NCI-H345 (cell line): Measurements from ENCODE around the gene TCF25.
"Not testable (repeated sequence)": the region's sequence is repeated elsewhere in the genome, so short reads cannot be mapped to it uniquely, and the experiment has no call there.

Experiments
- DNase-seq: peaks from one replicate; lab custom pipeline; 2025; lab: John Stamatoyannopoulos, UW

The TCF25 gene

GRCh38 chr16:89879123-89879522 is 5.7 kb downstream of the TCF25 start:
- DNase-seq, result not testable (repeated sequence)

DNA sequence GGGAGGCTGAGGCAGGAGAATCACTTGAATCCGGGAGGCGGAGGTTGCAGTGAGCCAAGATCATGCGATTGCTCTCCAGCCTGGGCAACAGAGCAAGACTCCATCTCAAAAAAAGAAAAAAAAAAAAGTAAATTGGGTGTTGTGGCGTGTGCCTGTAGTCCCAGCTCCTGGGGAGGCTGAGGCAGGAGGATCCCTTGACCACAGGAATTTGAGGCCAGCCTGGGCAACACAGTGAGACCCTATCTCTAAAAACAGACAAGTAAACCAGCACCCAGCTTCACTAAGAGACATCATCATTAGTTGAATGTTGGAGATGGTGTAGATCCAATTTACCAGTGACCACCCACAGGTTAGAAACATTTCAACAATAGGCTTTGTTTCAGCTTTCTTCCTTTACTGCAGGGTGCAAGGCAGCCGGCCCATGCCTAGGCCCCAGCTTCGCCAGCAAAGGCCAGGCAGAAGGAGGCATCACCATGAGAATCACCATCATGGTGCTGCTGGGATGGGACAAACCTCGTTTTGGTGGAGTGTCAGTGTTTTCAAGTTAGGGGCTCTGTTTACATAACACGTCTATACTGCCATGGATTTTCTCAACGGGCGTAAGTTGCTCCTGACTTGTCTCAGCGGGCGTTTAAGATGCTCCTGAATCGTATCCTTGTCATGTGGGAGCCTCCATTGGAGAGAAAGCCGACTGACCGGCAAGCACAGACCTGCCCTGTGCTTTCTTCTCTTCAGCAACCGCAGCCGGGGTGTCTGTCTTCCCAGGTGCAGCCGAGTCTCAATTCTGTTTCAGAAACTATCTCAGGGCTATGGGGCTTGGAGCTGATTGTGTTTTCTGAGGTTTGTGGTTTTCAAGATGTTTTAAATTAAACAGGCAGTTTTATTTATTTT is 7.3 kb downstream of the TCF25 start:
- DNase-seq, result no peak

DNA sequence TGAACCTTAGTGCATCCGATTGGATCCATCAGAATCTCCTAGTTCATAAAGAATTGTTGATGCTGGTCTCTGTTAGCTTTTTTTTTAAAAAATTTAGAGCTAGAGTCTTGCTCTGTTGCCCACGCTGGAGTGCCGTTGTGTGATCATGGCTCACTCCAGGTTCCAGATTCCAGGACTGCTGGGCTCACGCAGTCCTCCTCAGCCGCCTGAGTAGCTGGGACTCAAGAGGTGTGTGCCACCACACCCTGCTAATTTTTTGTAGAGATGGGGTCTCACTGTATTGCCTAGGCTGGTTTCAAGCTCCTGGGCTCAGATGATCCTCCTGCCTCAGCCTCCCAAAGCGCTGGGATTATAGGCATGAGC is 8.0 kb downstream of the TCF25 start:
- no peak for DNase-seq

DNA sequence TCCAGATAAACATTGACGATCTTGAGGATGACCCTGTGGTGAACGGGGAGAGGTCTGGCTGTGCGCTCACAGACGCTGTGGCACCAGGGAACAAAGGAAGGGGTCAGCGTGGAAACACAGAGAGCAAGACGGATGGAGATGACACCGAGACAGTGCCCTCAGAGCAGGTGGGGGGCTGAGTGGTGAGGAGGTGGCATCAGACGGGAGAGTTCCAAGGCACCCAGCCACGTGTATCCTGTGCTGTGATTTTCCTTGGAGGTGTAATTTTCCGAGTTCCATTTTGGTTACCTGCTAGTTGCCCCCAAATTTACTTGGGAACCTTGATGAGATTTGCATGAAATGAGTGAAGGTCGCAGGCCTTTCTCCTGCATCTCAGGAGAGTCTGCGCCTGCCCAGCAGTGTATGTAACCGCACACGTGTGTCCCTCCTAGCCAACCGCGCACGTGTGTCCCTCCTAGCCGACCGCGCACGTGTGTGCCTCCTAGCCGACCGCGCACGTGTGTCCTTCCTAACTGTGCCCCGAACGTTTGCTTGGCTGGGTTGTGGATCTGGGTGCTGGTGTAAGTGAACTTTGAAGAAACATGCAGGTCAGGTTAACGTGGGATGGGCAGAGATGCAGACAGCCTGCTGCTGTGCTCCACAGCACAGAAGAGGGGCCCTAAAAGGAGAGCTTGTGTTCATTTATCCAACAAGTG is 10.1 kb downstream of the TCF25 start:
- no peak for DNase-seq

DNA sequence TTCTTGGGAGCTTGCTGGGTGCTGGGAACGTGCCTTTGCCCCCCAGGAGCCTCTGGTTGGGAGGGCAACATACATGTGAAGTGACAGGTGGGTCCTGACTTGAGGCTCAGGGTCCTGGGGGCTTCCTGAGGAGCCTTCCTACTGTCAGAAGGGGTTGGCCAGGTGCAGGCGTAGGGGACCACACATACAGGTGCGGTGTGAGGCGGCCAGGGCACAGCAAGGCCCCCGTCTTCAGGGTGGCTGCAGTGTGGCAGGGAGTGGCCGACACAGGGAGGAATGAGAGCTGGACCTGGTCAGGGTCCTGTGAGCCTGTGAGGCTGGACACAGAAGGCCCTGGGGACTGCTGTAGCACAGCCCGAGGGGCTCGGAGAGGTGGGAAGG is 10.6 kb downstream of the TCF25 start:
- no peak for DNase-seq

- DNase-seq, result no peak
Observed at GRCh38 chr16:89887243-89887642, 13.9 kb downstream of the TCF25 start.

GRCh38 chr16:89890200-89890599 is 16.8 kb downstream of the TCF25 start:
- no peak for DNase-seq

GRCh38 chr16:89890886-89891657 is 17.7 kb downstream of the TCF25 start:
- no peak for DNase-seq

DNA sequence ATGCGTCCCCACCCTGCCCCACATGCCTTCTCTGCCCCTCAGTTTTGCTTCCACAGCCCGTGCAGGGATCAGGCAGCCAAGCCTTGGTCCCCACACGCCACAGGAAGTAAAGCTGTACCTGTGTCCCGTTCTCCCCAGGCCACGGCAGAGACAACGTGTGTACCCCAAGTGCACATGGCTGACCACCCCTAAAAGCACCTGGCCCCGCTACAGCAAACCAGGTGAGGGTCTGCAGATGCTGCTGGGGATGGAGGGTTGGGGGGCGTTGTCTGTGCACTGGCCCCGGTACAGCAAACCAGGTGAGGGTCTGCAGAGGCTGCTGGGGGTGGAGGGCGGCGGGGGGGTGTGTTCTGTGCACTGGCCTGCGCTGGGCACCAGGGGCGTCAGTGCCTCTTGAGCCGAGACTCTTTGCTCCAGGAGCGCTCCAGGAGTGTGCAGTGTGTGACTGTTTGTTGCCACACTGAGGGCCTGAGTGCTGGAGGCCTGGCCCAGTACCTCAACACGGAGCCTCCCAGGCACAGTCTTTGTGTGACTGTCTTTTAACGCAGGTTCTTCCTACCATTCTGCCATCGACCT is 18.8 kb downstream of the TCF25 start:
- DNase-seq, result no peak

- DNase-seq, result no peak
Observed at GRCh38 chr16:89892635-89893034, 19.2 kb downstream of the TCF25 start.

DNA sequence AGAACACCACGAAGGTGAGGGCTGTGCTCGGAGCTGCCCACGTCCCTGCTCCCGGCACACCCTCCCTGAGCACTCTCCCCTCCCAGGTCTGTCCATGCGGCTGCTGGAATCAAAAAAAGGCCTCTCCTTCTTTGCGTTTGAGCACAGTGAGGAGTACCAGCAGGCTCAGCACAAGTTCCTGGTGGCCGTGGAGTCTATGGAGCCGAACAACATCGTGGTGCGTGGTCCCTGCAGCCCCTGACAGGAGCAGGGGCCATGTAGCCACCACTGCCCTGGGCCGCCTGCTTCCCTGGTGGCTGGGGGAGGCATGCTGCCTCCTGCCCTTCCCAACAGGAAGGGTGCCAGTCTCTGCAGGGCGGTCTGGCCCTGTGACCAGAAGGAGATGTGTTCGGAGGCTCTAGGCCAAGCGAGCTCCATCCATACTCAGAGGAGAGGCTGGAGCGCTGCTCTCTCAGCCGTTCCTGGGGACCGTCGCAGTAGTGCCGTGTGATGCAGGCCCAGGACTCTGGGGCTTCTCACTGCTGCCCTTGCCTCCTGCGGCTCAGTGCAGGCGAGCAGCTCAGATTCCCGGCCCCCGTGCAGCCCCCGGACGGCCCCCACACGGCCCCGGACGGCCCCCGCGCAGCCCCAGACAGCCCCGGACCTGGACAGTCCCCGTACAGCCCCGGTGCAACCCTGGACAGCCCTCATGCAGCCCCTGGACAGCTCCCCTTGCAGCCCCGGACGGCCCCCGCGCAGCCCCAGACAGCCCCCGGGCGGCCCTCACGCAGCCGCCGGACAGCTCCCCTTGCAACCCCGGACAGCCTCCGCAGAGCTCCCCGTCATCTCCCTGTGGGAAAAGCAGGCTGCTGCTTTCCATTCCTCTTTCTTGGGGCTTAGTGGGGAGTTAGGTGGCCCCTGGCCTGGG is 20.5 kb downstream of the TCF25 start:
- no peak for DNase-seq

GRCh38 chr16:89895482-89896250 is 22.3 kb downstream of the TCF25 start:
- no peak for DNase-seq

- no peak for DNase-seq
Observed at GRCh38 chr16:89897204-89897603, 23.8 kb downstream of the TCF25 start.

DNA sequence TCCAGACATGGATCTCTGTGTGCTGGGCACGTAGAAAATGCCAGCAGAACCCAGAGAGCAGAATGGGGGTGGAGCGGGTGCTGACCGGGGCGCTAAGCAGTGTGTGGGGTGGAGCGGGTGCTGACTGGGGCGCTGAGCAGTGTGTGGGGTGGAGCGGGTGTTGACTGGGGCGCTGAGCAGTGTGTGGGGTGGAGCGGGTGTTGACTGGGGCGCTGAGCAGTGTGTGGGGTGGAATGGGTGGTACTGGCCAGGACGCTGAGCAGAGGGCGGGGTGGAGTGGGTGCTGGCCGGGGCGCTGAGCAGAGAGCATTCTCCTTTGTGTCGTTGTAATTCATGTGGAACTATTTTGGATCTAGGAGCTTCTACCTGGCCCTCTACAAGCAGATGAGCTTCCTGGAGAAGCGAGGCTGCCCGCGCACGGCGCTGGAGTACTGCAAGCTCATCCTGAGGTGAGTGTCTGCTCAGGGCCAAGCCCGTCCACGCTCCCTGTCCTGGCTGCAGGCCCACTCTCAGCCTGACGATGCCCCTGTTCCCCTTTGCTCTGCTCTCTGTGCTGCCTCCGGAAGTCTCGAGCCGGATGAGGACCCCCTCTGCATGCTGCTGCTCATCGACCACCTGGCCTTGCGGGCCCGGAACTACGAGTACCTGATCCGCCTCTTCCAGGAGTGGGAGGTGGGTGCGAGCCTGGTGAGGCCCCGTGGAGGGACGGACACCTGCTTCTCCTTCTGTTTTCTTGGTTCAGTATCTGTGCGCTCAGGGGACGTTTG is 25.0 kb downstream of the TCF25 start:
- no peak for DNase-seq

DNA sequence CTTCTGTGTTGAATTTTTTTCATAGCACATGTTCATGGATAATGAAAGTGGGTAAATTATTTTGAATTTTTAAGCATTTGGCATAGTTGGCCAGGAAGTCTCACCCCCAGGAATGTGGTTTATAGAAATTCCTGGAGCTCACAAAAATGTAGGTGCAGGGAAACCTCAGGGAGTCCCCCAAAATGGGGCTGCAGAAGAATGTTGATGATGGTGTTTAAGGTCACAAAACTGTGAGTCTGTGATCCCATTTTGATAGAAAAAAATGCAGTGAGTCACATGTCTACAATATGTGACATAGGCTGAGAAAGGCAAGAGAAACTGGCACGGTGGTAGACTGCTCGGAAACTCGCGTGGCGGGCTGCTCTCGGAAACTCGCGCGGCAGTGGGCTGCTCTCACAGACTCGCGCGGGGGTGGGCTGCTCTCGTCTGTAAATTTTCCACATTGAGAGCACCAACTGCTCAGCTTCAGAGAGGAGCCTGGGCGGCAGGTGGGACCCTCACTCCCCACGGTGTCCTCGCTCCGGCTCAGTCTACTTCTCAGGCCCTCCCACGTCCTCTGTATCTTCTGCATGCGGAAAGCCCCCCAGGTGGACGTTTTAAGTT is 26.6 kb downstream of the TCF25 start:
- DNase-seq, result no peak

GRCh38 chr16:89900885-89901284 is 27.5 kb downstream of the TCF25 start:
- no peak for DNase-seq

GRCh38 chr16:89902980-89903379 is 29.6 kb downstream of the TCF25 start:
- no peak for DNase-seq

DNA sequence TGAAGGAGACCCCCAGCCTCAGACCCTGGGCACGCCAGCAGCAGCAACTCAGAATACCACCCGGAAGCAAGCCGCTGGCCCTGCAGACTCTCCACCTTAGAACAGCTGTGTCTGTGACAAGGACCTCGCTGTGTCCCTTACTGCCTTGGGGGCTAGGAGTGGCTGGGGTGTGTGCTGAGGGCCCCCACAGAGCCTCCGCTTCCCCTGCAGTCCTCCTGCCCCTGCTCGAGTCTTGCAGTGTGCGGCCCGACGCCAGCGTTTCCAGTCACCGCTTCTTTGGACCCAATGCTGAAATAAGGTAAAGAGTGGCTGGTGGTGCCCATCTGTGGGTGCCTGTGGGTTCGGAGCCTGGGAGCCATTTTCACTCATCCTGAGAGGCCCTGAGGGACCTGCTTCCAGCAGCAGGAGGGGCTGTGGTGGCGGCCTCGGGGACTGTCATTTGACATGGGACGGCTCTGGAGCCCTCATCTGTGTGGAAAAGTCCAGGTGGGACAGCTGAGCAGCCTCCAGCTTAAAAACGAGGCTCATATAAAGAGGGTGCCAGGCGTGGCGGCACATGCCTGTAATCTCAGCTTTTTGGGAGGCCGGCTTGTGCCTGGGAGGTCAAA is 30.6 kb downstream of the TCF25 start:
- DNase-seq, result no peak
